Measurements from ENCODE around the gene CIDEA. TPM values are rescaled to one million over a fixed set of nuclear protein-coding genes. Genes with fewer than 3 reads are reported as not detected.
A peak's percentile ranks its signal among the peaks of the same experiment; 100 is the strongest.

Gene CIDEA
- total and polyA plus RNA-seq, 9 of the 15 experiments (the other 6 are each of a cell fraction or from before 2014, with no cell fraction given) = not detected

DNA sequence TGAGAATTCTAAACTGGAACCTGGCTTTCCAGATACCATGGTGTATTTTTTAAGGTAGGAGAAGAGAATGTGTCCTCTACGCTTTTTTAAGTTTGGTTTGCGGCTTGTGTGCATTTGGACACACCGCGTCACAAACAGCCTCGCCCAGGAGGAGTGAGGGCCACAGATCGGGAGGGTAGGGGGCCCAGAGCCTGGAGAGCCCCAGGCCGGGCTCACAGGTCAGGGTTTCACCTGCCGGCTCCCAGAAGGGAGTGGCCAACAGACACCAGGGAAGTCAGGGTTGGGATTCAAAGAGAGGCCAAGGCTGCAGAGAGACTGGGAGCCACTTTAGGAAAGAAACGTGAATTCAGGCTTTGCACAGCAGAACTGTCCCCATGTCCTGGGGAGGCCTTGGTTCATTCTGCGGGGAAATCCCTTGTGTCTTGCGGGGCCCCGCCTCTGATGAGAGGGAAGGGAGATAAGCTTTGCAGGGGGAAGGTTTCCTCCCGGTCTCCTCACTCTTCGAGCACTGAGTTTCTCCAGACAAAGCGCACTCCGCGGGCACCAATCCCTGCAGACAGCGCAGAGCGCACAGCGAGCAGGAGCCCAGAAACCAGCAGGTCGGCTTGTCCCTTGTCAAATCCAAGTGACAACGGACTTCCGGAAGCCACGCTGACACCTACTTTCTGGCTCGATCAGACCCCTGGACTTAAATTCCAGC, 51.9 kb downstream of the CIDEA start (continued):
- TF ChIP-seq CEBPG (CRISPR knock-in tag; IDR thresholded peaks at IDR 0.05) (no peak), CEBPG (tag; conservative IDR thresholded peaks at IDR 0.05 in 1 of 2, IDR thresholded peaks at IDR 0.05 in 1 of 2) (no peak), CTBP1 (IDR thresholded peaks at IDR 0.05; ENCODE audit: borderline replicate concordance) (0 out of 2 replicates have a peak, but pooled peaks have one; percentile 18), ZNF592 (IDR thresholded peaks at IDR 0.05) (peak; percentile 11; the same call in 1 of the 2 replicates), HDAC2 (IDR thresholded peaks at IDR 0.05) (no peak), CCNT2 (IDR thresholded peaks at IDR 0.05; ENCODE audit: borderline replicate concordance, extremely low read depth, insufficient read length, low read depth, low read length) (peak; percentile 26), MTA3 (IDR thresholded peaks at IDR 0.05; ENCODE audit: borderline replicate concordance) (peak; percentile 53; the same call in 1 of the 2 replicates), ZFX (CRISPR knock-in tag; IDR thresholded peaks at IDR 0.05) (peak; percentile 35; the same call in 1 of the 2 replicates), SRSF7 (optimal IDR thresholded peaks at IDR 0.05; ENCODE audit: low read depth, low read length) (no peak), CXXC5 (CRISPR knock-in tag; IDR thresholded peaks at IDR 0.05) (peak; percentile 57), SMAD4 (CRISPR knock-in tag; conservative IDR thresholded peaks at IDR 0.05) (0 out of 2 replicates have a peak, but pooled peaks have one; percentile 43), RBFOX2 (IDR thresholded peaks at IDR 0.05; ENCODE audit: low read depth, low read length) (peak; percentile 49), SETDB1 (IDR thresholded peaks at IDR 0.05; ENCODE audit: low read length) (no peak), FIP1L1 (IDR thresholded peaks at IDR 0.05; ENCODE audit: low read depth, low read length, poor library complexity, severe bottlenecking) (no peak), HEY1 (CRISPR knock-in tag; IDR thresholded peaks at IDR 0.05; ENCODE audit: borderline replicate concordance) (no peak), TAL1 (IDR thresholded peaks at IDR 0.05) (no peak), ZNF384 (IDR thresholded peaks at IDR 0.05; ENCODE audit: low read depth, low read length) (no peak), ETV1 (tag; conservative IDR thresholded peaks at IDR 0.05; ENCODE audit: low read depth) (peak; percentile 55)
- TF ChIP-seq, protein P1, sequence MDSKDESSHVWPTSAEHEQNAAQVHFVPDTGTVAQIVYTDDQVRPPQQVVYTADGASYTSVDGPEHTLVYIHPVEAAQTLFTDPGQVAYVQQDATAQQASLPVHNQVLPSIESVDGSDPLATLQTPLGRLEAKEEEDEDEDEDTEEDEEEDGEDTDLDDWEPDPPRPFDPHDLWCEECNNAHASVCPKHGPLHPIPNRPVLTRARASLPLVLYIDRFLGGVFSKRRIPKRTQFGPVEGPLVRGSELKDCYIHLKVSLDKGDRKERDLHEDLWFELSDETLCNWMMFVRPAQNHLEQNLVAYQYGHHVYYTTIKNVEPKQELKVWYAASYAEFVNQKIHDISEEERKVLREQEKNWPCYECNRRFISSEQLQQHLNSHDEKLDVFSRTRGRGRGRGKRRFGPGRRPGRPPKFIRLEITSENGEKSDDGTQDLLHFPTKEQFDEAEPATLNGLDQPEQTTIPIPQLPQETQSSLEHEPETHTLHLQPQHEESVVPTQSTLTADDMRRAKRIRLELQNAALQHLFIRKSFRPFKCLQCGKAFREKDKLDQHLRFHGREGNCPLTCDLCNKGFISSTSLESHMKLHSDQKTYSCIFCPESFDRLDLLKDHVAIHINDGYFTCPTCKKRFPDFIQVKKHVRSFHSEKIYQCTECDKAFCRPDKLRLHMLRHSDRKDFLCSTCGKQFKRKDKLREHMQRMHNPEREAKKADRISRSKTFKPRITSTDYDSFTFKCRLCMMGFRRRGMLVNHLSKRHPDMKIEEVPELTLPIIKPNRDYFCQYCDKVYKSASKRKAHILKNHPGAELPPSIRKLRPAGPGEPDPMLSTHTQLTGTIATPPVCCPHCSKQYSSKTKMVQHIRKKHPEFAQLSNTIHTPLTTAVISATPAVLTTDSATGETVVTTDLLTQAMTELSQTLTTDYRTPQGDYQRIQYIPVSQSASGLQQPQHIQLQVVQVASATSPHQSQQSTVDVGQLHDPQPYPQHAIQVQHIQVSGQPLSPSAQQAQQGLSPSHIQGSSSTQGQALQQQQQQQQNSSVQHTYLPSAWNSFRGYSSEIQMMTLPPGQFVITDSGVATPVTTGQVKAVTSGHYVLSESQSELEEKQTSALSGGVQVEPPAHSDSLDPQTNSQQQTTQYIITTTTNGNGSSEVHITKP (IDR thresholded peaks at IDR 0.05; ENCODE audit: partially characterized antibody) = peak; percentile 83
- TF ChIP-seq, protein P2, sequence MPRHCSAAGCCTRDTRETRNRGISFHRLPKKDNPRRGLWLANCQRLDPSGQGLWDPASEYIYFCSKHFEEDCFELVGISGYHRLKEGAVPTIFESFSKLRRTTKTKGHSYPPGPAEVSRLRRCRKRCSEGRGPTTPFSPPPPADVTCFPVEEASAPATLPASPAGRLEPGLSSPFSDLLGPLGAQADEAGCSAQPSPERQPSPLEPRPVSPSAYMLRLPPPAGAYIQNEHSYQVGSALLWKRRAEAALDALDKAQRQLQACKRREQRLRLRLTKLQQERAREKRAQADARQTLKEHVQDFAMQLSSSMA (CRISPR knock-in tag; IDR thresholded peaks at IDR 0.05) = no peak

Measured in K562 (cell line).